ENCODE data around the gene DGAT2L6.
"Not testable (repeated sequence)": the region's sequence is repeated elsewhere in the genome, so short reads cannot be mapped to it uniquely, and the experiment has no call there.

The DGAT2L6 gene

DNA sequence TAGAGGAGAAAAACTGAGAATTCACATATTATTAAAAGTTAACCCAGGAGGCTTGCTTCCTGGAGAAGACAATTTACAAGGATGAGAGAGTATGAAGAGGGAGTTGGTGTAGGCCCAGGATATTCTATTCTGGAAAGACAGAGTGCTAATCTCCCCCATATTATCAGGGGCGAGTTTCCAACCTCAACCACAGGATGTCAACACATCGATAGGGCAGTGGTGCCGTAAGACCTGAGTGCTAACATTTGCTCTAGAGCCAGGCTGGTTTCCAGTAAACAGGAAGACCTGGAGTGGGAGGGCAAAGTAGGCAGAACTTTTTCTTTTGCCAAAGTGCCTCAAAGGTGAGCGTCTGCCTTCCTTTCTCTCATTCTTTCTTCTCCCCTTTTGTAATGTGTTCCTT, 54.4 kb downstream of the DGAT2L6 start:
- TF ChIP-seq, protein P1, sequence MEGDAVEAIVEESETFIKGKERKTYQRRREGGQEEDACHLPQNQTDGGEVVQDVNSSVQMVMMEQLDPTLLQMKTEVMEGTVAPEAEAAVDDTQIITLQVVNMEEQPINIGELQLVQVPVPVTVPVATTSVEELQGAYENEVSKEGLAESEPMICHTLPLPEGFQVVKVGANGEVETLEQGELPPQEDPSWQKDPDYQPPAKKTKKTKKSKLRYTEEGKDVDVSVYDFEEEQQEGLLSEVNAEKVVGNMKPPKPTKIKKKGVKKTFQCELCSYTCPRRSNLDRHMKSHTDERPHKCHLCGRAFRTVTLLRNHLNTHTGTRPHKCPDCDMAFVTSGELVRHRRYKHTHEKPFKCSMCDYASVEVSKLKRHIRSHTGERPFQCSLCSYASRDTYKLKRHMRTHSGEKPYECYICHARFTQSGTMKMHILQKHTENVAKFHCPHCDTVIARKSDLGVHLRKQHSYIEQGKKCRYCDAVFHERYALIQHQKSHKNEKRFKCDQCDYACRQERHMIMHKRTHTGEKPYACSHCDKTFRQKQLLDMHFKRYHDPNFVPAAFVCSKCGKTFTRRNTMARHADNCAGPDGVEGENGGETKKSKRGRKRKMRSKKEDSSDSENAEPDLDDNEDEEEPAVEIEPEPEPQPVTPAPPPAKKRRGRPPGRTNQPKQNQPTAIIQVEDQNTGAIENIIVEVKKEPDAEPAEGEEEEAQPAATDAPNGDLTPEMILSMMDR (IDR thresholded peaks at IDR 0.05; ENCODE audit: low read depth, low read length): no peak
- no peak overlapping the region for H3K4me3 ChIP-seq (ENCODE audit: low read depth, low read length)

DNA sequence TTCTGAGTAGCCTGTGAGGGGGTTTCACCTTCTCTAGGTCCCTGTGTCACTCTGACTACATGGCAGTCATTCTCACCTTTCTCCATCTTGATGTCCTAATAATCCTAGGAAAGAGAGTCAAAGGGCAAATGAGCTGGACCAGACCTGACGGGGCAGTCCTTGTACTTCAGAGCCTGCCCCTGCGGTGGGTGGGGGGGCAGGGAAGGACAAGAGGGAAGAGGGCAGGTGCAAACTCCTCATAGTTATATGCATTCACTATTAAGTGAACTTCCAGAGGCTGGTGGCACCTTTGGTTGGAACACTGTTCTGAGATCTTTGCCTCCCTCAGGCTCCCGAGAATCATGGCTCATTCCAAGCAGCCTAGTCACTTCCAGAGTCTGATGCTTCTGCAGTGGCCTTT, 57.1 kb downstream of the DGAT2L6 start, which contains the start of gene AWAT1:
AWAT1 (plus strand) TSS at position 301 of the 400 bp plus-strand sequence; CDS start at position 342, 41 bp downstream.
- no peak within 1 kb of the TSS for H3K4me3 ChIP-seq (ENCODE audit: low read depth, low read length)
- TF ChIP-seq, protein P1 (IDR thresholded peaks at IDR 0.05; ENCODE audit: low read depth, low read length): no peak

DNA sequence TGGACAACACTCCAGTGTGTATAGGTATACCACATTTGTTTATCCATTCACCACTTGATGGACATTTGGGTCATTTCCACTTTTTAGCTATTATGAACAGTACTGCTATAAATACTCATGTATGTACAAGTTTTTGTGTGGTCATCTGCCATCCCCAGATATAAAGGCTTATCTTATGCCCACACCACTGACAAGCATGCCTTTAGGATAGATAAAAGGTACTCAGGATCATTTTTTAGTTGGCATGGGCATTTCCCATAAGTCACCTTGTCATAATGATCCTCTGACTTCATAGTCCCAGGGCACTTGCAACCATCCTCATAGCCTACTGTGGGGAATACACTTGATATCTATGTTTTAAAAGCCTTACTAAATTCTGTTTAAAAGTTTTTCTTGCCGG, 63.5 kb downstream of the DGAT2L6 start:
- TF ChIP-seq, protein P1 (IDR thresholded peaks at IDR 0.05; ENCODE audit: low read depth, low read length): no peak
- H3K4me3 ChIP-seq (ENCODE audit: low read depth, low read length): no peak overlapping the region

DNA sequence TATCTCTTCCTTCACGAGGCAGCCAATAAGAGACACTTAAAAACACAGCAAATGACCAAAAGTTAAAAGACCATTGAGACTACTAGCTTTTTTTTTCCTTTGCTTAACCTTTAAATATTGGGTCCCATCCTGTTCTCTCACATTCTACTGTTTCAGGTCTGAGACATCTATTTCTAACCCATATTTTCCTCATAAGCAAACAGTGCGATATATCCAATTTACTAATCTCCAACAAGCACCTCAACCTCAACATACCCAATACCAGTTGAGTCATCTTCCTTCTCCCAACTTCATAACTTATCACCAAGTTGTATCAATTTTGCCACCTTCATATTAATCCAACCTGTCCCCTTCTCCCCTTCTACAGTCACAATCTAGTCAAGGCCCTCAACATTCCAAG, 64.2 kb downstream of the DGAT2L6 start:
- TF ChIP-seq, protein P1 (IDR thresholded peaks at IDR 0.05; ENCODE audit: low read depth, low read length): no peak
- H3K4me3 ChIP-seq (ENCODE audit: low read depth, low read length): no peak overlapping the region

DNA sequence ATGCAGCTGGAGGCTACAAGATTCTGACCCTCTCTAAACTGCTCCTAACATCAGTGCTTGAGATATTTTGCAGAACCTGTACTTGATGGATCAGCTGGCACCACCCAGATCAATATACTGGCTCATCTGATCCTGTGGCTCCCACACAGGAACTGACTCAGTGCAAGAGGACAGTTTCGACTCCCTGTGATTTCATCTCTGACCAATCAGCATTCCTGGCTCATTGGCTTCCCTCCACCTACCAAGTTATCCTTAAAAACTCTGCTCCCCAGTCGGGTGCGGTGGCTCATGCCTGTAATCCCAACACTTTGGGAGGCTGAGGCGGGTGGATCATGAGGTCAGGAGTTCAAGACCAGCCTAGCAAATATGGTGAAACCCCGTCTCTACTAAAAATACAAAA, 66.3 kb downstream of the DGAT2L6 start:
- H3K4me3 ChIP-seq (ENCODE audit: low read depth, low read length): not testable (repeated sequence)

DNA sequence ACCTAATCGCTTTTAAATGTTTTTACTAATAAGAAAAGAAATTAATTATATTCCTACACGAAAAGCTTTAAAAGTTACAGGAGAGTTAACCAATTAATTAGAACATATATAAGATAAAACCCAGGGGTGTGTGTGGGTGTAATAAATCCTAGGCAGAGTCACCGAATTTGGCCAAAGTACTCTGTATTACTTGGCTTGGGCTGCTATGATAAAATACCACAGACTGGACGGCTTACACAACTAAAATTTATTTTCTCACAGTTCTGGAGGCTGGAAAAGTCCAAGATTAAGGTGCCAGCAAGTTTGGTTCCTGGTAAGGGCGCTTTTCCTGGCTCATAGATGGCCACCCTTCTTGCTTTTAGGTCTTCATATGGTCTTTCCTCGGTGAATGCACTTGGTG, 67.6 kb downstream of the DGAT2L6 start:
- H3K4me3 ChIP-seq (ENCODE audit: low read depth, low read length): no peak overlapping the region
- TF ChIP-seq, protein P1 (IDR thresholded peaks at IDR 0.05; ENCODE audit: low read depth, low read length): no peak

DNA sequence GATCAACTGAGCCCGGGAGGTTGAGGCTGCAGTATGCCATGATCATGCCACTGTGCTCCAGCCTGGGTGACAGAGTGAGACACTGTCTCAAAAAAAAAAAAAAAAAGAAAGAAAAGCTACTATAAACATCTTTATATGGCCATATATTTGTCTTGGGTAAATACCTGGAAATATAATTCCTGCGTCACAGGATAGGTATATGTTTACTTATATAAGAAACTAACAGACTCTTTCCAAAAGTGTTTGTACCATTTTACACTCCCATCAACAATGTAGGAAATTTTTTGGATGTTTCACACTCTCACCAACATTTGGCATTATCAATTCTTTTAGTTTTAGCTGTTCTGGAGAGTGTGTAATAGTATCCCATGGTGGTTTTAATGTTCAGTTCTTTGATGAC, 70.0 kb downstream of the DGAT2L6 start:
- H3K4me3 ChIP-seq (ENCODE audit: low read depth, low read length): no peak overlapping the region

DNA sequence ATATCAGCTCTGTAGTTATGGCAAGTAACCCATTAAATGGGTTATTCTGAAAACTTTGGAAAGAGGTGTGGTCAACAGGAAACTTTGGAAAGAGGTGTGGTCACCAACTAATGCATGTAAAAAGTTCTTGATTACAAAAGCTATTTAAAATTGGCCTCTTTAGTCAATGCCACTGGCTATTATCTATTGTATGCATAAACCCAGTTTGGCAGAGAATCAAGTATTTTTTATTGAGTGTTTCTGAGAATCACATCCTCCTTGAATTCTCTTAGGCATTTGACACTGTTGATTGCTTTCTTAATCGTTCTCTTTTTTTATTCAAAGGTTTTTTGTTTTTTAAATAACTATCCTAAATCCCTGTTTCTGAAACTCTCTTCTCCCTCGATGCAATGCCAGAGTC, 75.2 kb downstream of the DGAT2L6 start:
- TF ChIP-seq, protein P1 (IDR thresholded peaks at IDR 0.05; ENCODE audit: low read depth, low read length): no peak
- no peak overlapping the region for H3K4me3 ChIP-seq (ENCODE audit: low read depth, low read length)

More for the DNA sequence above, 70.0 kb downstream of the DGAT2L6 start:
- TF ChIP-seq, protein P1 (IDR thresholded peaks at IDR 0.05; ENCODE audit: low read depth, low read length): no peak

Data from WI38 (cell line).